Sigmoid colon (tissue), 7 donors: ENCODE results near the gene LTF. TPM values are rescaled to one million over a fixed set of nuclear protein-coding genes. Genes with fewer than 3 reads are reported as not detected.

Source experiments
- DNase-seq: peaks from one replicate; pipeline ENCODE4 v3.0.0-alpha.2; 2019
- H3K27ac ChIP-seq, 4 donors: fragments of 200-600 bp; sonication (generic); one replicate each; pipeline ENCODE4 v1.5.1; 2016 to 2019; ENCODE audit warnings: mild to moderate bottlenecking in 1 of 4
- H3K27me3 ChIP-seq, 3 donors: fragments of 200-600 bp; sonication (generic); one replicate each; pipeline ENCODE4 v1.5.1; 2019; ENCODE audit warnings: mild to moderate bottlenecking in 1 of 3
- H3K36me3 ChIP-seq, 4 donors: fragments of 200-600 bp; sonication (generic); one replicate each; pipeline ENCODE4 v1.5.1; 2016 to 2019
- H3K4me1 ChIP-seq, 4 donors: fragments of 200-600 bp; sonication (generic); one replicate each; pipeline ENCODE4 v1.5.1; 2017 to 2019
- H3K4me3 ChIP-seq, 4 donors: fragments of 200-600 bp; sonication (generic); one replicate each; pipeline ENCODE4 v1.5.1; 2017 to 2019; ENCODE audit warnings: mild to moderate bottlenecking in 2 of 4, moderate library complexity in 1 of 4
- H3K9me3 ChIP-seq, 4 donors: fragments of 200-600 bp in 3 of 4; sonication (generic) in 3 of 4; one replicate each; pipeline versions ENCODE4 v1.5.1 to v1.6.1; 2013 to 2019
- CTCF ChIP-seq, 4 experiments: fragments of 450-650 bp in 3 of 4; fragments of 200-600 bp in 1 of 4; IDR thresholded peaks; one replicate each; pipeline ENCODE4 v1.5.1; 2016 to 2019; ENCODE audit warnings: antibody characterized with exemption in 4 of 4, mild to moderate bottlenecking in 3 of 4, moderate library complexity in 2 of 4
- EP300 ChIP-seq, 4 donors: sonication (generic); formaldehyde crosslinking; IDR thresholded peaks; one replicate each; pipeline ENCODE4 v1.6.1; 2017; ENCODE audit warnings: antibody characterized with exemption in 4 of 4
- POLR2A ChIP-seq, 2 donors: fragments of 450-650 bp; IDR thresholded peaks; one replicate each; pipeline ENCODE4 v1.6.1; 2016; ENCODE audit warnings: antibody characterized with exemption in 2 of 2, mild to moderate bottlenecking in 2 of 2, moderate library complexity in 2 of 2
- POLR2AphosphoS5 ChIP-seq, 4 donors: sonication (generic); formaldehyde crosslinking; IDR thresholded peaks; one replicate each; pipeline ENCODE4 v1.6.1; 2017; ENCODE audit warnings: antibody characterized with exemption in 4 of 4
- WGBS, 2 donors: extraction: QIAGEN DNeasy Blood & Tissue Kit; methylation state at CpG; one replicate each; pipeline ENCODE4 v1.1.7; 2013; 5-methylcytosine and 5-hydroxymethylcytosine counted together
- intact Hi-C: fragments of 100-400 bp; cut with DNase I; formaldehyde crosslinking; loops from one replicate; pipeline ENCODE4 v1.15.1; 2023
- polyA plus RNA-seq, 3 donors: library from polyadenylated mRNA; stranded (reverse); fragments of 200-250 nt; gene quantifications; one replicate each; pipeline ENCODE4 v1.2.3, GENCODE V29; 2013
- total RNA-seq, 4 donors: library from RNA; depleted of rRNA; stranded (reverse); fragments of >200 nt; gene quantifications; one replicate each; pipeline ENCODE4 v1.1.0, GENCODE V29; 2016
- donor health status: healthy with polysubstance abuse.
- donor health status: Bipolar disorder and iron deficiency.
- donor health status: healthy.

The LTF gene
- total and polyA plus RNA-seq, 7 donors, result 0.16 to 38.0 (median 0.36) TPM; not detected in 2

DNA sequence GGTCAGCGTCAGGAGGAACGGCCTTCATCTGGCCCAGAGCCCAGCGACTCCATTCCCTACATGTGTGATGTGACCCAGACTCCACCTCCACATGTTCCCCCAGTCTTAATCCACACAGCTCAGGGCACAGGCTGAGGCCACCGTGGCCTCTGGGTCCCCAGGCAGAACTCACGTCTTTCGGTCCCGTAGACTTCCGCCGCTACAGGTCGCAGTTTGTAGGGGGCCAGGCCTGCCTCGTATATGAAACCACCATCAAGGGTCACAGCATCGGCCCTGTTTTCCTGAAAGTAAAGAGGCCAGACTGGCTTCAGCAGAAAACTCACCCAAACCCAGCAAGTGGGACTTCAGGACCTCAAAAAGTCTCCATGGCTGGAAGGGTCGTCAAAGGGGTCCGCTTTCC, 8.6 kb downstream of the LTF start:
- no peak for TF ChIP-seq POLR2AphosphoS5 (IDR thresholded peaks at IDR 0.05)
- no peak for TF ChIP-seq EP300 (IDR thresholded peaks at IDR 0.05)
- TF ChIP-seq POLR2A (IDR thresholded peaks at IDR 0.05), result no peak
- no peak for TF ChIP-seq CTCF (IDR thresholded peaks at IDR 0.05)
- intact Hi-C loops, result no loop called here
- no peaks in the 10 kb centered on the region for H3K36me3 ChIP-seq
- H3K9me3 ChIP-seq, result no peaks in the 10 kb centered on the region
- no peak overlapping the region for H3K4me3 ChIP-seq
- H3K27me3 ChIP-seq, result no peaks in the 10 kb centered on the region
- H3K27ac ChIP-seq, result no peak overlapping the region
- 95% methylated on average over 14 of the region's 14 CpGs for WGBS, 2 donors
- no peak for DNase-seq
- H3K4me1 ChIP-seq, result no peaks in the 10 kb centered on the region

DNA sequence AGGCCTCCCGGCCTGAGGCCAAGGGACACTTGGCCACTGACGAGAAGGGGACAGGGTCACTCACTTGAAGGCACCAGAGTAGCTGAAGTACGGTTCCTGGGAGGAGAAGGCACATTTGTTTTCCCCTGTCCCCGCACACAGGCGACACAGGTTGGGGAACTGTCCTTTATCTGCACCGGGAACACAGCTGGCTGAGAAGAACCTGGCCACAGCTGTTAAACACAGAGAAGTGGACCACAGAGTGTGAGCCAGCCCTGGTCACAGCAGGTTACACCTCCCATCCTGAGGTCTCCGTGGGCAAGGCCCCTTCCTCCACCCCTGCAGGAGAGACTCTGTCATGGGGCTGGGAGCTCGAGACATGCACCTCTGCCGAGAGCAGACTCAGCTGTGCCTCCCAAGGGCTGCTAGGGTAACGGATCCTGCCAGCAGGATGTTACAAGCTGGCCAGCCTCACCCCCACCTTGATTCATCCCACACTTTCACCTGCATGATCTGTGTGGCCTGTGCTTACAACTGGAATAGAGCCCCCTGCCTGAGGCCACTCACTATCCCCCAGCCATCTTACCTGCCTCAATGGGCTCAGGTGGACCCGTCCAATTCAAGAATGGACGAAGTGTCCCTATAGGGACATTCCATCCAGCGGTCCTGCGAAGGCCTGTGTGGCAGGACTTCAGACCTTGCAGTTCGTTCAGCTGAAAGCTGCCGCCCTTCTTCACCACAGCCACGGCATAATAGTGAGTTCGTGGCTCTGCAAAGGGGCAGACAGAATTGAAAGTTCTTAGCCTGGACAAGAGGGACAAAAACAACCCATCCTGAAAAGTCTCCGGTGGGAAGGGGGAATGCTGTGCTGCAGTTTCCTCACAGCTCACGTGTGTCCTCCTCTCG, 9.2 kb downstream of the LTF start:
- no peaks in the 10 kb centered on the region for H3K4me1 ChIP-seq
- WGBS, 2 donors, result 91 to 92% methylated on average over 21 of the region's 21 CpGs
- no peaks in the 10 kb centered on the region for H3K9me3 ChIP-seq
- no peak overlapping the region for H3K4me3 ChIP-seq
- no peak for DNase-seq
- intact Hi-C loops, result no loop called here
- H3K27ac ChIP-seq, result no peak overlapping the region
- H3K27me3 ChIP-seq, result no peaks in the 10 kb centered on the region
- TF ChIP-seq POLR2A (IDR thresholded peaks at IDR 0.05) (no peak), CTCF (IDR thresholded peaks at IDR 0.05) (no peak)
- no peaks in the 10 kb centered on the region for H3K36me3 ChIP-seq

DNA sequence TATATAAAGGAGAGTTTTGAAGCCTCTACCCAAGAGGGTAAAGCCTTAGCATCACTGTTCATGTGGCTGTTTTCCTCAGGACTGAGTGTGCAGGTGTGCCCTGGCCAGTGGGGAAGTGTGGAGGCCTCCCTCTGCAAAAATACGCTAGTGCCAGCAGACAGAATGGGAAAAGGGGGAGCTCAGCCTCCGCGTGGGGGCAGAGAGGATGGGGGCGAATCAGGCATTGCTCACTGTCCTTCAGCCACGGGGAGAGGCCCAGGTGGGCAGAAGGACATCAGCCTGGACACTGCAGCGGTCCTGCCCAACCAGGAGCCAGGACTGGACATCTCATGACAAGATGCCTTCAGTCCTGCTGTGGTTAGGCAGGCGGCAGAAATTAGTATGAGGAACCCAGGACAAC, 10.1 kb downstream of the LTF start:
- Histone ChIP-seq H3K4me1 (no peaks in the 10 kb centered on the region), H3K4me3 (no peak overlapping the region), H3K9me3 (no peaks in the 10 kb centered on the region), H3K27me3 (no peaks in the 10 kb centered on the region), H3K36me3 (no peaks in the 10 kb centered on the region), H3K27ac (no peak overlapping the region)
- DNase-seq, result no peak
- no peak for TF ChIP-seq CTCF (IDR thresholded peaks at IDR 0.05)
- no peak for TF ChIP-seq POLR2A (IDR thresholded peaks at IDR 0.05)
- no peak for TF ChIP-seq POLR2AphosphoS5 (IDR thresholded peaks at IDR 0.05)
- TF ChIP-seq EP300 (IDR thresholded peaks at IDR 0.05), result no peak
- WGBS, 2 donors, result 85 to 87% methylated on average over 7 of the region's 7 CpGs
- intact Hi-C loops, result no loop called here

GRCh38 chr3:46454209-46454595, 10.5 kb downstream of the LTF start:
- WGBS, 2 donors, result 33 to 51% methylated on average over 3 of the region's 3 CpGs
- TF ChIP-seq POLR2A (IDR thresholded peaks at IDR 0.05), result no peak
- TF ChIP-seq EP300 (IDR thresholded peaks at IDR 0.05), result no peak
- TF ChIP-seq POLR2AphosphoS5 (IDR thresholded peaks at IDR 0.05), result no peak
- no peak for TF ChIP-seq CTCF (IDR thresholded peaks at IDR 0.05)

More at GRCh38 chr3:46454209-46454595, 10.5 kb downstream of the LTF start:
- Histone ChIP-seq H3K4me3 (no peak overlapping the region), H3K9me3 (no peaks in the 10 kb centered on the region), H3K27me3 (no peaks in the 10 kb centered on the region), H3K4me1 (no peaks in the 10 kb centered on the region), H3K27ac (no peak overlapping the region), H3K36me3 (no peaks in the 10 kb centered on the region)
- DNase-seq, result no peak
- intact Hi-C loops, result no loop called here
